GM12891 (cell line): Measurements from ENCODE around the gene CX3CR1.

ENCODE experiments used
- DNase-seq: peaks from one replicate; pipeline ENCODE4 v3.0.0; 2011; ENCODE audit warnings: low spot score; ENCODE audit not compliant: insufficient read length
- FAIRE-seq: peaks from 2 replicates; lab custom pipeline; 2011; peaks lifted over from hg19 to GRCh38; lab: Jason Lieb, UNC
- PAX5 ChIP-seq: IDR thresholded peaks from 2 replicates; pipeline ENCODE4 v1.6.1; 2011; ENCODE audit warnings: low read length, moderate library complexity, mild to moderate bottlenecking; ENCODE audit not compliant: insufficient read depth, severe bottlenecking
- POLR2AphosphoS5 ChIP-seq: IDR thresholded peaks from 2 replicates; pipeline ENCODE4 v1.6.1; 2011; ENCODE audit warnings: low read depth, low read length, control low read depth
- POU2F2 ChIP-seq: IDR thresholded peaks from 2 replicates; pipeline ENCODE4 v1.6.1; 2011; ENCODE audit warnings: low read depth, mild to moderate bottlenecking, control low read depth, low read length, moderate library complexity
- SPI1 ChIP-seq: IDR thresholded peaks from 2 replicates; pipeline ENCODE4 v1.6.1; 2011; ENCODE audit warnings: low read depth, low read length, control low read depth
- TAF1 ChIP-seq: IDR thresholded peaks from 2 replicates; pipeline ENCODE4 v1.6.1; 2011; ENCODE audit warnings: low read depth, low read length, control low read depth

The CX3CR1 gene

DNA sequence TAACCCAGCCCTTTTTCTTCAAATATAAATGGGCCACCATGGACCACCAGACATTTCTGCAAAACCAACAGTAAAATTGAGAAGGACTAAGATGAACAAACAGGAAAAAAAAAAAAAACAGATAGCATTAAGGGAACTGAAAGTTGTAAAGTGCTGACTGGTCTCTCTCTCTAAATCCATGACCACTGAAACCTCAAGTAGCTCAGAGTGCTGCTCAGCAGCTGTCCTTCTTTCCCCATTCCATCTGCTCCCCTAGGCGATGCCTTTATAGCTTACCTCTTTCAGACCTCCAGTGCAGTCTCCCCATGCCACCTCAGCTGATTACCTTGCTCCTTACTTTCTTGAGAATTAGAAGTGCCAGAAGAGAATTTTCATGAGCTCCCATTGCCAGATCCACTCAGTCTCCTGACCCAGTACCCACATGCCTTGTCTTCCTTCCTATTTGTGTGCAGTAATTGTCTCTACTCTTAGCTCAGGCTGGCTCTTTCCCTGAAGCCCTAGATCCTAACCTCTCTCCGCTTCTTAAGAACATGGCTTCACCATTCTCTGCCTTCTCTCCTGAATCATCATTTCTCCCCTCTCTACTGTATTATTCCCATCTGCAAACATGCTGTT, 63.6 kb downstream of the CX3CR1 start:
- DNase-seq (peak; percentile 43), FAIRE-seq (peak; percentile 90)
- TF ChIP-seq SPI1 (peak; percentile 99), TAF1 (no peak), POU2F2 (peak; percentile 82)

DNA sequence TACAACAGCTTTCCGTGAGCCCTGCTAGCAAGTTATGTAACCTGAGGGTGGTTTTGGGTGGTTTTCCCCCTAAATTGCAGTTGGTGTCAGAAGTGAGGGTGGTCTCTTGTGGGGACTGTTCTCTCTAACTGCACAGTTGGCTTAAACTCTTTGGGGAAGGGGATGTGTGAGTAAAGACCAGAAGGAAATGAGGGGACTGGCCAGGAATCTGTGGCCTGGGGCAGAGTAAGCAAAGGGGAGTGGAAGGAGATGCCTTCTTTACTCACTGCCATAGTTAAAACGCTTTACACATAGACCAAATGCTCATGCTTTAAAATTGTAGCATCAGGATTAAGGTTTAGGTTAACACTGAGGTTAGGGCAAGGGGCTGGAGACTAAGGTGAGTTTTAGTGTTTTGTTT, 66.2 kb downstream of the CX3CR1 start:
- TF ChIP-seq SPI1 (no peak), PAX5 (no peak), POLR2AphosphoS5 (no peak)
- FAIRE-seq: no peak
- no peak for DNase-seq
